CD14-positive monocyte (primary cell): ENCODE measurements around the gene SRGAP1. TPM values are rescaled to one million over a fixed set of nuclear protein-coding genes. Genes with fewer than 3 reads are reported as not detected.
A peak's percentile ranks its signal among the peaks of the same experiment; 100 is the strongest.

Source experiments
- DNase-seq, 3 donors: peaks; one replicate each; pipeline ENCODE4 v3.0.0-alpha.2; 2011 to 2022
- H2AFZ ChIP-seq: 2 replicates; pipeline ENCODE4 v1.6.0; 2012; ENCODE audit warnings: mild to moderate bottlenecking, low read depth, low read length, inconsistent platforms; ENCODE audit not compliant: insufficient read depth, poor library complexity, severe bottlenecking
- H3K27ac ChIP-seq, 2 donors: 1 replicate in 1 of 2; 2 replicates in 1 of 2; pipeline ENCODE4 v1.5.1; 2012 to 2013; ENCODE audit warnings: low read length in 2 of 2, control low read depth in 1 of 2, inconsistent platforms in 1 of 2, low read depth in 1 of 2, mild to moderate bottlenecking in 1 of 2
- H3K27me3 ChIP-seq, 2 donors: one replicate each; pipeline versions ENCODE4 v1.6.0 to v1.6.1; 2011 to 2013; ENCODE audit warnings: low read length in 2 of 2; ENCODE audit not compliant: control insufficient read depth in 2 of 2, insufficient read depth in 2 of 2
- H3K36me3 ChIP-seq, 2 donors: replicated peaks in 1 of 2; 1 replicate in 1 of 2; 2 replicates in 1 of 2; pipeline versions ENCODE4 v1.5.1 to v1.6.1; 2012 to 2013; ENCODE audit warnings: low read length in 2 of 2, control low read depth in 1 of 2, inconsistent platforms in 1 of 2, mild to moderate bottlenecking in 1 of 2; ENCODE audit not compliant: insufficient read depth in 2 of 2, control insufficient read depth in 1 of 2
- H3K4me1 ChIP-seq, 2 donors: 1 replicate in 1 of 2; 2 replicates in 1 of 2; pipeline versions ENCODE4 v1.5.1 to v1.6.1; 2012 to 2013; ENCODE audit warnings: low read length in 2 of 2, control low read depth in 1 of 2, inconsistent platforms in 1 of 2, mild to moderate bottlenecking in 1 of 2, moderate library complexity in 1 of 2; ENCODE audit not compliant: insufficient read depth in 2 of 2, control insufficient read depth in 1 of 2
- H3K4me2 ChIP-seq: replicated peaks from 2 replicates; pipeline ENCODE3; 2012; ENCODE audit warnings: low read length, moderate library complexity, mild to moderate bottlenecking; ENCODE audit not compliant: poor library complexity, severe bottlenecking; ENCODE audit errors: extremely low read depth
- H3K4me3 ChIP-seq, 3 experiments: fragments of 200-600 bp in 1 of 3; sonication (generic) in 1 of 3; replicated peaks in 1 of 3; 1 replicate in 2 of 3; 2 replicates in 1 of 3; pipeline ENCODE4 v1.5.1; 2011 to 2013; ENCODE audit warnings: low read length in 3 of 3, mild to moderate bottlenecking in 3 of 3, control low read depth in 2 of 3, low read depth in 2 of 3, inconsistent platforms in 1 of 3, moderate library complexity in 1 of 3
- H3K79me2 ChIP-seq: 2 replicates; pipeline ENCODE4 v1.6.0; 2012; ENCODE audit warnings: mild to moderate bottlenecking, control low read depth, inconsistent platforms, low read length, moderate library complexity; ENCODE audit not compliant: insufficient read depth
- H3K9ac ChIP-seq: 2 replicates; pipeline ENCODE4 v1.6.0; 2017; ENCODE audit warnings: low read length, mild to moderate bottlenecking; ENCODE audit not compliant: insufficient read depth, poor library complexity, severe bottlenecking
- H3K9me3 ChIP-seq, 2 donors: replicated peaks in 1 of 2; 1 replicate in 1 of 2; 2 replicates in 1 of 2; pipeline versions ENCODE4 v1.5.1 to v1.6.1; 2012 to 2013; ENCODE audit warnings: low read length in 2 of 2, control low read depth in 1 of 2; ENCODE audit not compliant: control insufficient read depth in 1 of 2, insufficient read depth in 1 of 2
- H4K20me1 ChIP-seq: 2 replicates; pipeline ENCODE4 v1.6.0; 2012; ENCODE audit warnings: mild to moderate bottlenecking, low read length, control low read depth, moderate library complexity; ENCODE audit not compliant: insufficient read depth
- H3K27ac Mint-ChIP-seq, 7 donors: one replicate each; pipeline ENCODE4 v1.8.0; 2020; ENCODE audit warnings: mild to moderate bottlenecking in 7 of 7, mixed read lengths in 7 of 7, moderate library complexity in 6 of 7, inconsistent platforms in 2 of 7
- H3K27me3 Mint-ChIP-seq, 3 donors: one replicate each; pipeline ENCODE4 v1.8.0; 2021 to 2022; ENCODE audit warnings: low read depth in 3 of 3, mild to moderate bottlenecking in 3 of 3, mixed read lengths in 3 of 3, moderate library complexity in 3 of 3, inconsistent platforms in 1 of 3
- H3K36me3 Mint-ChIP-seq, 2 donors: one replicate each; pipeline ENCODE4 v1.8.0; 2020; ENCODE audit warnings: mixed read lengths in 2 of 2, inconsistent platforms in 1 of 2, mild to moderate bottlenecking in 1 of 2
- H3K4me1 Mint-ChIP-seq: one replicate; pipeline ENCODE4 v1.8.0; 2020; ENCODE audit warnings: mild to moderate bottlenecking, mixed read lengths
- H3K4me3 Mint-ChIP-seq, 2 donors: one replicate each; pipeline ENCODE4 v1.8.0; 2020; ENCODE audit warnings: mild to moderate bottlenecking in 2 of 2, mixed read lengths in 2 of 2, moderate library complexity in 1 of 2
- H3K9me3 Mint-ChIP-seq, 7 donors: one replicate each; pipeline ENCODE4 v1.8.0; 2020 to 2022; ENCODE audit warnings: mixed read lengths in 7 of 7, mild to moderate bottlenecking in 6 of 7, moderate library complexity in 6 of 7, inconsistent platforms in 2 of 7
- WGBS: methylation state at CpG from one replicate; pipeline ENCODE4 v1.1.5; 2013; ENCODE audit warnings: missing lambda C conversion rate; ENCODE audit not compliant: insufficient coverage; 5-methylcytosine and 5-hydroxymethylcytosine counted together
- intact Hi-C, 2 donors: fragments of 100-400 bp; cut with micrococcal nuclease; formaldehyde crosslinking; loops; one replicate each; pipeline versions ENCODE4 v1.15.0 to v1.15.1; 2023
- polyA plus RNA-seq, 3 donors: library from polyadenylated mRNA; depleted of rRNA in 1 of 3; unstranded in 2 of 3; stranded (reverse) in 1 of 3; fragments of 300-500 nt in 2 of 3; fragments of >200 nt in 1 of 3; fragmentation: Illumina TruSeq in 2 of 3; gene quantifications; 1 replicate in 2 of 3; 2 replicates in 1 of 3; pipeline ENCODE4 v1.2.3, GENCODE V29; 2012 to 2021
- TF ChIP-seq, protein P1 (sequence below): fragments of 200-600 bp; IDR thresholded peaks from one replicate; pipeline ENCODE4 v1.8.0; 2022; ENCODE audit warnings: antibody characterized with exemption, mild to moderate bottlenecking

Gene SRGAP1
- polyA plus RNA-seq, 3 donors: 0.05 to 0.52 (median 0.07) TPM

DNA sequence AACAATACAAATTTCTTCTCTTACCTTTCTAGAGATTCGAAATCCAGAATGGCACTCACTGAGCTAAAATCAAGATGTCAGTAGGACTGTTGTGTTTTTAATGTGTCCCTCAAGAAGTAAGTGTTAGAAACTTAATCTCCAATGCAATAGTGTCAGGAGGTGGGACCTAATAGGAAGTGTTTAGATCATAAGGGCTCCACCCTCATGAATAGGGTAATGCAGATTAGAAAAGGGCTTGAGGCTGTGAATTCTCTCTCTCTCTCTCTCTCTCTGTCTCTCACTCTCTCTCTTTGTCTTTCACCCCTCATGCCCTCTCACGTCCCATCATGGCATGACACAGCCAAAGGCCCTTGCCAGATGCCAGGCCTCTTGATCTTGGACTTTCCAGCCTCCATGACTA is 15.6 kb upstream of the SRGAP1 start:
- Histone ChIP-seq H3K4me3 (no peak overlapping the region), H3K27me3 (no peaks in the 10 kb centered on the region), H3K27ac (no peak overlapping the region), H3K36me3 (no peaks in the 10 kb centered on the region), H3K4me1 (no peaks in the 10 kb centered on the region), H3K9me3 (no peaks in the 10 kb centered on the region), H2AFZ (no peak overlapping the region), H3K79me2 (no peaks in the 10 kb centered on the region), H3K4me2 (no peak overlapping the region), H4K20me1 (no peaks in the 10 kb centered on the region), H3K9ac (no peak overlapping the region)
- H3K4me3 Mint-ChIP-seq: no peak overlapping the region
- H3K36me3 Mint-ChIP-seq: no peaks in the 10 kb centered on the region
- intact Hi-C loops: no loop called here
- peaks cover 4 to 10% (median 7%) of the 10 kb centered on the region in 7 donors for H3K9me3 Mint-ChIP-seq
- TF ChIP-seq, protein P1, sequence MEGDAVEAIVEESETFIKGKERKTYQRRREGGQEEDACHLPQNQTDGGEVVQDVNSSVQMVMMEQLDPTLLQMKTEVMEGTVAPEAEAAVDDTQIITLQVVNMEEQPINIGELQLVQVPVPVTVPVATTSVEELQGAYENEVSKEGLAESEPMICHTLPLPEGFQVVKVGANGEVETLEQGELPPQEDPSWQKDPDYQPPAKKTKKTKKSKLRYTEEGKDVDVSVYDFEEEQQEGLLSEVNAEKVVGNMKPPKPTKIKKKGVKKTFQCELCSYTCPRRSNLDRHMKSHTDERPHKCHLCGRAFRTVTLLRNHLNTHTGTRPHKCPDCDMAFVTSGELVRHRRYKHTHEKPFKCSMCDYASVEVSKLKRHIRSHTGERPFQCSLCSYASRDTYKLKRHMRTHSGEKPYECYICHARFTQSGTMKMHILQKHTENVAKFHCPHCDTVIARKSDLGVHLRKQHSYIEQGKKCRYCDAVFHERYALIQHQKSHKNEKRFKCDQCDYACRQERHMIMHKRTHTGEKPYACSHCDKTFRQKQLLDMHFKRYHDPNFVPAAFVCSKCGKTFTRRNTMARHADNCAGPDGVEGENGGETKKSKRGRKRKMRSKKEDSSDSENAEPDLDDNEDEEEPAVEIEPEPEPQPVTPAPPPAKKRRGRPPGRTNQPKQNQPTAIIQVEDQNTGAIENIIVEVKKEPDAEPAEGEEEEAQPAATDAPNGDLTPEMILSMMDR: no peak
- DNase-seq: no peak
- H3K4me1 Mint-ChIP-seq: no peaks in the 10 kb centered on the region
- H3K27me3 Mint-ChIP-seq: peaks cover 1 to 9% (median 1%) of the 10 kb centered on the region in 3 donors
- peak overlapping the region in 1 of 7 donors; percentile 5 for H3K27ac Mint-ChIP-seq
- WGBS: no CpG with 5 or more reads among the region's 2 CpGs

GRCh38 chr12:63836046-63836445 is 8.5 kb upstream of the SRGAP1 start:
- H3K27ac Mint-ChIP-seq: no peak overlapping the region
- no peaks in the 10 kb centered on the region for H3K9me3 Mint-ChIP-seq
- H3K4me1 Mint-ChIP-seq: no peaks in the 10 kb centered on the region
- TF ChIP-seq, protein P1: no peak
- Histone ChIP-seq H3K36me3 (no peaks in the 10 kb centered on the region), H3K9me3 (no peaks in the 10 kb centered on the region), H3K4me1 (no peaks in the 10 kb centered on the region), H2AFZ (no peak overlapping the region), H3K4me2 (no peak overlapping the region), H3K79me2 (no peaks in the 10 kb centered on the region), H3K9ac (no peak overlapping the region), H3K27ac (no peak overlapping the region), H3K27me3 (no peaks in the 10 kb centered on the region), H4K20me1 (no peaks in the 10 kb centered on the region), H3K4me3 (no peak overlapping the region)
- H3K36me3 Mint-ChIP-seq: no peaks in the 10 kb centered on the region
- H3K27me3 Mint-ChIP-seq: peaks cover 6 to 11% (median 9%) of the 10 kb centered on the region in 3 donors
- H3K4me3 Mint-ChIP-seq: no peak overlapping the region
- no CpG with 5 or more reads among the region's 2 CpGs for WGBS
- intact Hi-C loops: no loop called here
- DNase-seq: no peak
